Mucosa of rectum (tissue), 2 donors: Measurements from ENCODE around the gene UBTD2.

Source experiments
- H3K27ac ChIP-seq, 2 donors: one replicate each; pipeline ENCODE4 v1.7.0; 2013; ENCODE audit warnings: inconsistent platforms in 2 of 2, low read depth in 2 of 2, low read length in 2 of 2
- H3K27me3 ChIP-seq, 2 donors: one replicate each; pipeline ENCODE4 v1.7.0; 2013; ENCODE audit warnings: low read length in 2 of 2; ENCODE audit not compliant: control insufficient read depth in 2 of 2, insufficient read depth in 2 of 2
- H3K36me3 ChIP-seq, 2 donors: one replicate each; pipeline ENCODE4 v1.7.0; 2013; ENCODE audit warnings: low read length in 2 of 2; ENCODE audit not compliant: control insufficient read depth in 2 of 2, insufficient read depth in 2 of 2
- H3K4me1 ChIP-seq, 2 donors: one replicate each; pipeline ENCODE4 v1.7.0; 2013; ENCODE audit warnings: low read length in 2 of 2, mild to moderate bottlenecking in 1 of 2; ENCODE audit not compliant: control insufficient read depth in 2 of 2, insufficient read depth in 2 of 2
- H3K4me3 ChIP-seq, 2 donors: one replicate each; pipeline ENCODE4 v1.7.0; 2013; ENCODE audit warnings: low read length in 2 of 2
- H3K9ac ChIP-seq, 2 donors: one replicate each; pipeline ENCODE4 v1.7.0; 2013; ENCODE audit warnings: low read length in 2 of 2, low read depth in 1 of 2, mild to moderate bottlenecking in 1 of 2
- H3K9me3 ChIP-seq, 2 donors: one replicate each; pipeline ENCODE4 v1.7.0; 2013; ENCODE audit warnings: low read length in 2 of 2; ENCODE audit not compliant: control insufficient read depth in 2 of 2
- donor health status: healthy.
- donor health status: Normal muscosa, but diverticular disease.

The UBTD2 gene

DNA sequence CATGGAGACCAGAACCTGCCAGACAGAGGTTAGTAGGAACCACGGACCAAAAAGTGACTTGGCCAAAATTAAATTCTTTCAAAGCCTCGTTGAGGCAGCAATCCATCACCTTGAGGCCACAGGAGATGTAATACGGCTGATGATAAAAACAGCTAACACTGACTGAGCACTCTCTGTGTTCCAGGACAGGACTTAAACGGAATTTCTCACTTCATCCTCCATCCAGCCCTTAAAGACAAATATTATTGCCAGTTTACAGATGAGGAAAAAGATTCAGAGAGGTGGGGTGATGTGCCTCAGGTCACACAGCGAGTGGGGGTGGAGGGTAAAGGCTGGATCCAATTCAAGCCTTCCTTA lies 120.6 kb downstream of the UBTD2 start:
- H3K27ac ChIP-seq = no peak overlapping the region
- H3K36me3 ChIP-seq = no peaks in the 10 kb centered on the region
- peaks cover under 1 to 2% of the 10 kb centered on the region in 2 donors for H3K4me1 ChIP-seq
- no peak overlapping the region for H3K4me3 ChIP-seq
- H3K9ac ChIP-seq = no peak overlapping the region
- H3K27me3 ChIP-seq = no peaks in the 10 kb centered on the region
- H3K9me3 ChIP-seq = no peaks in the 10 kb centered on the region

DNA sequence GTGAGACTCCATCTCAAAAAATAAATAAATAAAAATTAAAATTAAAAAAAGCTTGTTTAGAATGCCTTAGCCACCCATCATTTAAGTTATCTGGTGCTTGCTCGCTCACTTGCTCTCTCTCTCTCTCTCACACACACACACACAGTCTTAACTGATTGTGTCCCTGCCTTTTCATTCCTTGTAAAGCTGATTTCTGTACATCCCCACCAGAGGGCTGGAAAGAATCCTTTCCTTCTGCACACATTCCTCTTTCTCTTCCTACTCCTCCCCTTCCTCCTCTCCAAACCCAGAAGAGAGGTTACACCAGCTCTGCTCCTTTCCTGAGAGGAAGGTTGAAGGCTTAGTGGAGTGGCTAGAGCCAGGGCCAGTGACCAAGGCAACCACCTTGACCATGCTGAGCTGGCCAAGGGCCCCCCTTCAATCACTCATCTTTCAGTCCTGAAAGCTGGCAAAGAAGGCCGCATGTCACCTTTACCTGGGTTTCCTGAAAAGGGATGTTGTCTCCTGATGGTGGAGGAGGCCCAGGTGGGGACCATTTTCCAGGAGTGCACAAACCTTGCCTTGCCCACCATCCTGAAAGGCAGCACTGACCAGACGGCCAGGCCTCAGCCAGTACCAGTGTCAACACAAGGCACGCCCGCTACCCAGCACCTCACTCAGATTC lies 121.1 kb downstream of the UBTD2 start:
- no peaks in the 10 kb centered on the region for H3K36me3 ChIP-seq
- H3K4me3 ChIP-seq = no peak overlapping the region
- no peak overlapping the region for H3K27ac ChIP-seq
- no peak overlapping the region for H3K9ac ChIP-seq
- no peaks in the 10 kb centered on the region for H3K9me3 ChIP-seq
- H3K27me3 ChIP-seq = no peaks in the 10 kb centered on the region
- H3K4me1 ChIP-seq = no peaks in the 10 kb centered on the region

DNA sequence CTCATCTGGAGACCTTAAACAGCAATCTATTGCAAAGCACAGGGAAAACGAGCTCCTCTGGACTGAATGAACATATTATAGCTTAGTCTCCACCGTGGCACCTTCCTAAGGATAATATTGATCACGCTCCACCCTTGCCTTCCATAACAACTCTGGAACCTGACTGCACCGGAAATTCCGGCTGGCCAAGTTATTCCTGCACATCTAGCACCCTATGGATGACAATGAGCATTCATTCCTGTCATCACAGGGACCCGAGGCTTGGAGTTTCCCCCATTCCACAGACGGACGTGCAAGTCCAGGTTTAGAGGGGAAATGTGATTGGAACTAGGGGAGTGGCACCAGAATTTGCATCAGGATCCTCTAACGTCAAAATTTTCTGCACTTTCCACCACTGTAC lies 123.1 kb downstream of the UBTD2 start:
- no peaks in the 10 kb centered on the region for H3K9me3 ChIP-seq
- no peaks in the 10 kb centered on the region for H3K27me3 ChIP-seq
- peaks cover 0 to 8% of the 10 kb centered on the region in 2 donors for H3K36me3 ChIP-seq
- no peaks in the 10 kb centered on the region for H3K4me1 ChIP-seq
- no peak overlapping the region for H3K4me3 ChIP-seq
- H3K27ac ChIP-seq = no peak overlapping the region
- no peak overlapping the region for H3K9ac ChIP-seq
